Hepatocyte (in vitro differentiated cells): ENCODE measurements around the gene IL34.

Source experiments
- EZH2 ChIP-seq: fragments of 200-600 bp; sonication (generic); IDR thresholded peaks from 2 replicates; pipeline ENCODE4 v1.6.1; 2016; ENCODE audit warnings: antibody characterized with exemption, mild to moderate bottlenecking, borderline replicate concordance
- TF ChIP-seq, protein P1 (sequence below): fragments of 200-600 bp; sonication (generic); IDR thresholded peaks from 2 replicates; pipeline ENCODE4 v1.5.1; 2016; ENCODE audit warnings: antibody characterized with exemption, mild to moderate bottlenecking; ENCODE audit not compliant: poor library complexity

DNA sequence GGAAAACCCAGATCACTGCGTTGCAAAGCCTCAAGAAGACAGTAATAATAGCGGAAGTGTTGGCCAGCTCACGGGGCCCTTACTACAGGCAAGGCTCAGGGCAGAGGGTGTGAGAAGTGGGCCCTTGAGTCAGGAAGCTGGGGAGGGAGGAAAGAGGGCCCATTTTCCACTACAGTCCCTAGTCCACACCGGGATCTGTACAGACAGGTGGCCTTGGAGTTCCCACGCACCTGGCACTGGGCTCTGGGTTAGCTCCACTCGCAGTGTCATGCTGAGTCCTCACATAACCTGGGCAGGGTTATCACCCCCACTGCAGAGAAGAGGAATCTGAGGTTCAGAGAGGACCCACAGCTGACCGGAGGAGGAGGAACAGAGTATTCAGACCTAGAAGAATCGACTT lies 56.3 kb downstream of the IL34 start:
- TF ChIP-seq, protein P1, sequence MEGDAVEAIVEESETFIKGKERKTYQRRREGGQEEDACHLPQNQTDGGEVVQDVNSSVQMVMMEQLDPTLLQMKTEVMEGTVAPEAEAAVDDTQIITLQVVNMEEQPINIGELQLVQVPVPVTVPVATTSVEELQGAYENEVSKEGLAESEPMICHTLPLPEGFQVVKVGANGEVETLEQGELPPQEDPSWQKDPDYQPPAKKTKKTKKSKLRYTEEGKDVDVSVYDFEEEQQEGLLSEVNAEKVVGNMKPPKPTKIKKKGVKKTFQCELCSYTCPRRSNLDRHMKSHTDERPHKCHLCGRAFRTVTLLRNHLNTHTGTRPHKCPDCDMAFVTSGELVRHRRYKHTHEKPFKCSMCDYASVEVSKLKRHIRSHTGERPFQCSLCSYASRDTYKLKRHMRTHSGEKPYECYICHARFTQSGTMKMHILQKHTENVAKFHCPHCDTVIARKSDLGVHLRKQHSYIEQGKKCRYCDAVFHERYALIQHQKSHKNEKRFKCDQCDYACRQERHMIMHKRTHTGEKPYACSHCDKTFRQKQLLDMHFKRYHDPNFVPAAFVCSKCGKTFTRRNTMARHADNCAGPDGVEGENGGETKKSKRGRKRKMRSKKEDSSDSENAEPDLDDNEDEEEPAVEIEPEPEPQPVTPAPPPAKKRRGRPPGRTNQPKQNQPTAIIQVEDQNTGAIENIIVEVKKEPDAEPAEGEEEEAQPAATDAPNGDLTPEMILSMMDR, result no peak
- TF ChIP-seq EZH2, result no peak
